WTC11 (cell line): Measurements from ENCODE around the gene LDLRAD4. TPM values are rescaled to one million over a fixed set of nuclear protein-coding genes. Genes with fewer than 3 reads are reported as not detected.

Experiments
- ATAC-seq: fragments of 200-7000 bp; cut with Tn5 transposase; 2 replicates; pipeline ENCODE4 v1.10.0; 2021; ENCODE audit warnings: mild to moderate bottlenecking, moderate library complexity
- CTCF ChIA-PET: fragments of 300-600 bp; sonication (Branson Sonifier 250); formaldehyde crosslinking; loops from one replicate; lab custom pipeline; 2021; ENCODE audit warnings: antibody characterized with exemption; lab: Charles Lee
- POLR2A ChIA-PET: fragments of 350-600 bp; sonication (Branson Sonifier 250); formaldehyde crosslinking; loops from one replicate; lab custom pipeline; 2021; ENCODE audit warnings: antibody characterized with exemption; lab: Charles Lee
- DNase-seq: peaks from one replicate; pipeline ENCODE4 v3.0.0; 2021; ENCODE audit warnings: low spot score
- H3K27ac Mint-ChIP-seq: 2 replicates; pipeline ENCODE4 v1.8.0; 2021; ENCODE audit warnings: mixed read lengths
- H3K27me3 Mint-ChIP-seq: 2 replicates; pipeline ENCODE4 v1.8.0; 2021; ENCODE audit warnings: low read depth, mild to moderate bottlenecking, moderate library complexity, mixed read lengths
- H3K36me3 Mint-ChIP-seq: 2 replicates; pipeline ENCODE4 v1.8.0; 2021; ENCODE audit warnings: mixed read lengths
- H3K4me1 Mint-ChIP-seq: 2 replicates; pipeline ENCODE4 v1.8.0; 2022; ENCODE audit warnings: mixed read lengths
- H3K4me3 Mint-ChIP-seq: 2 replicates; pipeline ENCODE4 v1.8.0; 2021; ENCODE audit warnings: mild to moderate bottlenecking, moderate library complexity, mixed read lengths
- H3K9me3 Mint-ChIP-seq: 2 replicates; pipeline ENCODE4 v1.8.0; 2021; ENCODE audit warnings: mixed read lengths
- AFF4 ChIP-seq: sonication (generic); formaldehyde crosslinking; IDR thresholded peaks from 2 replicates; pipeline ENCODE4 v1.8.1; 2023; ENCODE audit warnings: mild to moderate bottlenecking, missing genetic modification reagents, borderline replicate concordance
- CBFB ChIP-seq: sonication (generic); formaldehyde crosslinking; IDR thresholded peaks from 2 replicates; pipeline ENCODE4 v1.8.1; 2022; ENCODE audit warnings: mild to moderate bottlenecking, low read depth, missing genetic modification reagents
- CREB1 ChIP-seq: sonication (generic); formaldehyde crosslinking; IDR thresholded peaks from 2 replicates; pipeline ENCODE4 v1.8.0; 2023; ENCODE audit warnings: mild to moderate bottlenecking, missing genetic modification reagents
- E2F1 ChIP-seq: sonication (generic); formaldehyde crosslinking; IDR thresholded peaks from 2 replicates; pipeline ENCODE4 v1.8.0; 2022; ENCODE audit warnings: mild to moderate bottlenecking, missing genetic modification reagents
- GABPB1 ChIP-seq: sonication (generic); formaldehyde crosslinking; IDR thresholded peaks from 2 replicates; pipeline ENCODE4 v1.8.1; 2023; ENCODE audit warnings: mild to moderate bottlenecking, missing genetic modification reagents
- GRHL2 ChIP-seq: fragments of 250-450 bp; sonication (Bioruptor Pico); IDR thresholded peaks from 2 replicates; pipeline ENCODE4 v1.8.0; 2022; ENCODE audit warnings: mild to moderate bottlenecking, moderate library complexity; ENCODE audit not compliant: insufficient replicate concordance, severe bottlenecking
- GTF2I ChIP-seq: fragments of 250-450 bp; sonication (Bioruptor Pico); conservative IDR thresholded peaks from 2 replicates; pipeline ENCODE4 v1.4.0; 2021; ENCODE audit warnings: mild to moderate bottlenecking
- MAX ChIP-seq: sonication (generic); formaldehyde crosslinking; IDR thresholded peaks from 2 replicates; pipeline ENCODE4 v1.8.0; 2022; ENCODE audit warnings: mild to moderate bottlenecking, missing genetic modification reagents
- NFE2L1 ChIP-seq: sonication (generic); formaldehyde crosslinking; IDR thresholded peaks from 2 replicates; pipeline ENCODE4 v1.8.1; 2023; ENCODE audit warnings: missing genetic modification reagents
- OVOL2 ChIP-seq: fragments of 250-450 bp; sonication (Bioruptor Pico); IDR thresholded peaks from 2 replicates; pipeline ENCODE4 v1.9.0; 2021; ENCODE audit warnings: mild to moderate bottlenecking, borderline replicate concordance
- PRDM15 ChIP-seq: sonication (generic); formaldehyde crosslinking; IDR thresholded peaks from 2 replicates; pipeline ENCODE4 v1.8.0; 2022; ENCODE audit warnings: missing genetic modification reagents
- PREB ChIP-seq: sonication (generic); formaldehyde crosslinking; IDR thresholded peaks from 2 replicates; pipeline ENCODE4 v1.8.1; 2022; ENCODE audit warnings: mild to moderate bottlenecking, missing genetic modification reagents, moderate library complexity, borderline replicate concordance
- PRRX2 ChIP-seq: fragments of 250-450 bp; sonication (Bioruptor Pico); IDR thresholded peaks from 2 replicates; pipeline ENCODE4 v1.8.0; 2021; ENCODE audit warnings: mild to moderate bottlenecking
- TCF7 ChIP-seq: sonication (generic); formaldehyde crosslinking; IDR thresholded peaks from 2 replicates; pipeline ENCODE4 v1.8.0; 2022; ENCODE audit warnings: mild to moderate bottlenecking, low read depth, missing genetic modification reagents, moderate library complexity
- TP53 ChIP-seq: sonication (generic); formaldehyde crosslinking; IDR thresholded peaks from 2 replicates; pipeline ENCODE4 v1.8.1; 2023; ENCODE audit warnings: mild to moderate bottlenecking, missing genetic modification reagents
- ZNF512 ChIP-seq: sonication (generic); formaldehyde crosslinking; IDR thresholded peaks from 2 replicates; pipeline ENCODE4 v1.8.1; 2022; ENCODE audit warnings: missing genetic modification reagents, borderline replicate concordance
- total RNA-seq: library from RNA; stranded (reverse); gene quantifications from 3 replicates; pipeline ENCODE4 v1.2.3, GENCODE V29; 2021

The LDLRAD4 gene
- total RNA-seq, 1 experiment from 2014 or later: 6.2 TPM

- TF ChIP-seq PRDM15: no peak
These were observed 92.6 kb downstream of the LDLRAD4 start (continued) for GRCh38 chr18:13311193-13311592.

- CTCF ChIA-PET: interaction anchor here (1.0 kb wide), 1 partner anchor 14 kb away, joined by 3 read pairs; no protein-coding TSS in a partner anchor
- POLR2A ChIA-PET: no interaction called here
- ATAC-seq (no peak), DNase-seq (no peak)
- no peak overlapping the region for H3K27ac Mint-ChIP-seq
- H3K36me3 Mint-ChIP-seq: peaks cover 25% of the 10 kb centered on the region
- no peaks in the 10 kb centered on the region for H3K4me1 Mint-ChIP-seq
- H3K4me3 Mint-ChIP-seq: no peak overlapping the region
- no peak for TF ChIP-seq PRRX2 (CRISPR knock-in tag)
- no peak for TF ChIP-seq TP53 (CRISPR knock-in tag)
- no peak for TF ChIP-seq CREB1
- TF ChIP-seq ZNF512 (CRISPR knock-in tag): no peak
- TF ChIP-seq CBFB (CRISPR knock-in tag): no peak
- TF ChIP-seq OVOL2: no peak
- no peak for TF ChIP-seq MAX (CRISPR knock-in tag)
- peaks cover 3% of the 10 kb centered on the region; the same call in 1 of the 2 replicates for H3K27me3 Mint-ChIP-seq
- peaks cover 32% of the 10 kb centered on the region for H3K9me3 Mint-ChIP-seq
These were observed 94.0 kb downstream of the LDLRAD4 start for GRCh38 chr18:13312515-13312914.

GRCh38 chr18:13313006-13313686, 94.6 kb downstream of the LDLRAD4 start:
- ATAC-seq: no peak
- H3K36me3 Mint-ChIP-seq: peaks cover 25% of the 10 kb centered on the region
- ChIA-PET CTCF (interaction anchor here (1.0 kb wide), 1 partner anchor 15 kb away, joined by 3 read pairs; no protein-coding TSS in a partner anchor), POLR2A (no interaction called here)
- peaks cover 32% of the 10 kb centered on the region for H3K9me3 Mint-ChIP-seq
- DNase-seq: no peak
- H3K4me3 Mint-ChIP-seq: no peak overlapping the region
- H3K27me3 Mint-ChIP-seq: peaks cover 3% of the 10 kb centered on the region; the same call in 1 of the 2 replicates
- no peaks in the 10 kb centered on the region for H3K4me1 Mint-ChIP-seq
- H3K27ac Mint-ChIP-seq: no peak overlapping the region
- TF ChIP-seq NFE2L1 (CRISPR knock-in tag) (no peak), GRHL2 (no peak), GTF2I (CRISPR knock-in tag) (no peak), GABPB1 (no peak), PRDM15 (no peak), TCF7 (CRISPR knock-in tag) (no peak), AFF4 (CRISPR knock-in tag) (no peak), PREB (CRISPR knock-in tag) (no peak), E2F1 (no peak)
